HepG2 (cell line): ENCODE results near the gene IL6ST. TPM values are rescaled to one million over a fixed set of nuclear protein-coding genes. Genes with fewer than 3 reads are reported as not detected.

Experiments used
- ATAC-seq: fragments of 200-7000 bp; cut with Tn5 transposase; 3 replicates; pipeline ENCODE4 v1.9.1; 2020; ENCODE audit warnings: mild to moderate bottlenecking, moderate library complexity
- BruUV-seq: library from RNA; stranded (reverse); fragments of 400-500 nt; replicated peaks from 2 replicates; lab custom pipeline; 2021; lab: Mats Ljungman, UMichigan
- CTCF ChIA-PET: fragments of 300-600 bp; formaldehyde crosslinking; extraction: SDS; loops from one replicate; lab custom pipeline; 2021; ENCODE audit warnings: low total read pairs, inconsistent platforms, low intra/inter-chr PET ratio; lab: Yijun Ruan, JAX
- POLR2A ChIA-PET: fragments of 350-600 bp; sonication (Branson Sonifier 250); formaldehyde crosslinking; loops from one replicate; lab custom pipeline; 2020; ENCODE audit warnings: antibody characterized with exemption, inconsistent platforms; lab: Yijun Ruan, JAX
- DNase-seq: peaks from one replicate; pipeline ENCODE4 v3.0.0-alpha.2; 2015; ENCODE audit warnings: low spot score
- FAIRE-seq: peaks from 3 replicates; lab custom pipeline; 2011; peaks lifted over from hg19 to GRCh38; lab: Jason Lieb, UNC
- H2AFZ ChIP-seq: one replicate; pipeline ENCODE4 v1.6.1; 2011; ENCODE audit warnings: low read length, inconsistent platforms
- H3K27ac ChIP-seq: fragments of 300-600 bp; 3 replicates; pipeline ENCODE4 v1.8.0; 2011; ENCODE audit warnings: mixed run types, mild to moderate bottlenecking, mixed read lengths, low read length, inconsistent platforms; ENCODE audit not compliant: insufficient read depth; ENCODE audit errors: extremely low read length
- H3K27me3 ChIP-seq, 2 experiments: fragments of 200-600 bp in 1 of 2; 2 replicates in 1 of 2; 3 replicates in 1 of 2; pipeline versions ENCODE4 v1.6.0 to v1.8.0; 2011; ENCODE audit warnings: low read length in 2 of 2, mild to moderate bottlenecking in 2 of 2, moderate library complexity in 2 of 2, inconsistent platforms in 1 of 2; ENCODE audit not compliant: insufficient read depth in 2 of 2, control insufficient read depth in 1 of 2
- H3K36me3 ChIP-seq, 2 experiments: fragments of 200-600 bp in 1 of 2; replicated peaks in 1 of 2; 2 replicates in 1 of 2; 3 replicates in 1 of 2; pipeline versions ENCODE4 v1.5.1 to v1.8.0; 2011; ENCODE audit warnings: low read length in 2 of 2, inconsistent platforms in 1 of 2; ENCODE audit not compliant: insufficient read depth in 2 of 2, control insufficient read depth in 1 of 2
- H3K4me1 ChIP-seq: 2 replicates; pipeline ENCODE4 v1.5.1; 2012; ENCODE audit warnings: low read length, inconsistent platforms; ENCODE audit not compliant: insufficient read depth
- H3K4me2 ChIP-seq: 2 replicates; pipeline ENCODE4 v1.6.0; 2011; ENCODE audit warnings: low read depth, low read length, inconsistent platforms
- H3K4me3 ChIP-seq, 3 experiments: fragments of 200-600 bp in 1 of 3; sonication (generic), shearing (Covaris generic) in 1 of 3; replicated peaks in 1 of 3; 2 replicates each; pipeline ENCODE4 v1.5.1; 2011 to 2016; ENCODE audit warnings: low read length in 3 of 3, inconsistent platforms in 2 of 3, low read depth in 2 of 3, mild to moderate bottlenecking in 2 of 3, control low read depth in 1 of 3, mixed read lengths in 1 of 3; ENCODE audit not compliant: insufficient read depth in 1 of 3
- H3K79me2 ChIP-seq: one replicate; pipeline ENCODE4 v1.6.1; 2011; ENCODE audit warnings: low read length, inconsistent platforms; ENCODE audit not compliant: insufficient read depth
- H3K9ac ChIP-seq: 2 replicates; pipeline ENCODE4 v1.6.0; 2011; ENCODE audit warnings: mild to moderate bottlenecking, low read depth, low read length, inconsistent platforms; ENCODE audit not compliant: insufficient read depth
- H3K9me3 ChIP-seq: 2 replicates; pipeline ENCODE4 v1.5.1; 2012; ENCODE audit warnings: mild to moderate bottlenecking, low read length
- H4K20me1 ChIP-seq: 2 replicates; pipeline ENCODE4 v1.6.0; 2011; ENCODE audit warnings: inconsistent platforms, mild to moderate bottlenecking, low read length, moderate library complexity; ENCODE audit not compliant: insufficient read depth
- ETV6 ChIP-seq: sonication (generic); formaldehyde crosslinking; conservative IDR thresholded peaks from 2 replicates; pipeline ENCODE4 v1.4.0; 2020; ENCODE audit warnings: missing genetic modification reagents
- IKZF1 ChIP-seq: fragments of 450-650 bp; IDR thresholded peaks from 2 replicates; pipeline ENCODE4 v1.7.1; 2016
- REL ChIP-seq: sonication (generic); formaldehyde crosslinking; conservative IDR thresholded peaks from 2 replicates; pipeline ENCODE4 v1.8.0; 2022; ENCODE audit warnings: mild to moderate bottlenecking, missing genetic modification reagents, moderate library complexity
- SOX13 ChIP-seq, 3 experiments: fragments of 450-650 bp in 1 of 3; sonication (generic) in 1 of 3; formaldehyde crosslinking in 1 of 3; IDR thresholded peaks in 2 of 3; conservative IDR thresholded peaks in 1 of 3; 2 replicates each; pipeline versions ENCODE4 v1.5.0 to v1.6.1; 2016 to 2020; ENCODE audit warnings: antibody characterized with exemption in 1 of 3, mild to moderate bottlenecking in 1 of 3, missing compliant biosample characterization in 1 of 3, missing genetic modification reagents in 1 of 3, moderate library complexity in 1 of 3
- YY1 ChIP-seq: IDR thresholded peaks from 2 replicates; pipeline ENCODE4 v1.6.1; 2011; ENCODE audit warnings: low read length, low read depth, moderate library complexity, mild to moderate bottlenecking; ENCODE audit not compliant: insufficient read depth, insufficient replicate concordance
- ZNF124 ChIP-seq: sonication (generic); formaldehyde crosslinking; IDR thresholded peaks from 2 replicates; pipeline ENCODE4 v1.4.0; 2020; ENCODE audit warnings: missing genetic modification reagents
- ZNF282 ChIP-seq: fragments of 450-650 bp; IDR thresholded peaks from 2 replicates; pipeline ENCODE4 v1.6.1; 2018; ENCODE audit not compliant: partially characterized antibody
- ZNF354B ChIP-seq: sonication (generic); formaldehyde crosslinking; IDR thresholded peaks from 2 replicates; pipeline ENCODE4 v1.8.0; 2022; ENCODE audit warnings: mild to moderate bottlenecking, missing genetic modification reagents
- ZNF792 ChIP-seq: IDR thresholded peaks from 2 replicates; pipeline ENCODE4 v1.6.1; 2016
- ZZZ3 ChIP-seq: sonication (generic); formaldehyde crosslinking; IDR thresholded peaks from 2 replicates; pipeline ENCODE4 v1.4.0; 2020; ENCODE audit warnings: missing genetic modification reagents, mild to moderate bottlenecking, borderline replicate concordance
- WGBS: methylation state at CpG from one replicate; pipeline ENCODE4 v1.1.6; 2017; ENCODE audit warnings: low lambda C conversion rate; 5-methylcytosine and 5-hydroxymethylcytosine counted together
- in situ Hi-C: cut with HindIII; loops from 2 replicates; pipeline ENCODE4 v1.10.0; 2017; ENCODE audit warnings: low pct_unique_long_range_greater_than_20kb; ENCODE audit not compliant: extremely low pct_ligation_motif_present
- intact Hi-C: fragments of 100-400 bp; cut with micrococcal nuclease; formaldehyde crosslinking; loops from one replicate; pipeline ENCODE4 v1.10.0; 2022; ENCODE audit not compliant: unreplicated experiment
- polyA plus RNA-seq, 8 experiments: library from polyadenylated mRNA; depleted of rRNA in 3 of 8; stranded (reverse) in 7 of 8; unstranded in 1 of 8; fragments of >200 nt; fragmentation: Illumina TruSeq in 4 of 8; extraction: Trizol in 4 of 8; gene quantifications; 2 replicates each; pipeline versions ENCODE4 v1.2.1 to v1.2.3, GENCODE V29; 2011 to 2016; ENCODE audit warnings: low read depth in 4 of 8, missing spikeins in 1 of 8, mixed read lengths in 1 of 8; ENCODE audit not compliant: insufficient read depth in 1 of 8
- total RNA-seq, 5 experiments: library from RNA; depleted of rRNA; stranded (reverse); fragments of >200 nt; fragmentation: Illumina TruSeq; extraction: Trizol; gene quantifications; 2 replicates each; pipeline ENCODE4 v1.2.3, GENCODE V29; 2016; ENCODE audit warnings: low read depth in 1 of 5
- TF ChIP-seq, protein P1 (sequence below): sonication (generic); formaldehyde crosslinking; conservative IDR thresholded peaks from 2 replicates; pipeline ENCODE4 v1.4.0; 2020; ENCODE audit warnings: mild to moderate bottlenecking, missing genetic modification reagents, moderate library complexity
- TF ChIP-seq, protein P2 (sequence below): sonication (generic); formaldehyde crosslinking; IDR thresholded peaks from 2 replicates; pipeline ENCODE4 v1.5.0; 2020; ENCODE audit warnings: mild to moderate bottlenecking, missing genetic modification reagents, borderline replicate concordance

Gene IL6ST
- total and polyA plus RNA-seq, 2 of the 13 experiments (the other 11 are each of a cell fraction or from before 2014, with no cell fraction given), result 66.6 to 166 TPM

DNA sequence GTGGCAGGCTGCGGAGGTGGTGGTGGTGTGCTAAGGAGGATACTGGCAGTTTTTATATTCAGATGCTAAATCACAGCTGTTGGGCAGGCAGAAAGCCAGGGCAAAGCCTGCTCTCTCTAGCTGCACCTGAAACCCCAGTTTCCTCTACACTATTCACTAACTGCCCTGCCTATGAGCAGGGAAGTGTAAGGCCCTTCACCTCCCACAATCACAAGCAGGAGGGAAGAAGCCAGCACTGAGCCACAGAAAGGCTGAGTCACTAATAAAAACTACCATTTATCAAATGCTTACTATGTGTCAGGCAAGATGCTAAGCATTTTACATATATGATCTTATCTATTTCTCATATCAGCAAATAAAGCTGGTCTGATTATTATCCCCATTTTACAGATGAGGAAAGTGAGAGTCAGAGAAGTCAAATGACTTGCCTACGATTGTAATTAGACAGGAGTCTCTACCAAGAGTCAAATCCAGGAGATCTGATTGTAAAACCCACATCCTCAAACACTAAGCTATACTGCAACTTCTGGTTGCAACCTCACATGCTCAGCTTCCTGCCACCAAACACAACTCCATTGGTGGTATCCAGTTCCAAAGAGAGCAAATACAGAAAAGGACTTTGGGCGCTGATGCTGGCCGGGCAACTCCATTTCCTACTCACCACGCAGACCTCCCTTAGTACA lies 17.7 kb upstream of the IL6ST start:
- Histone ChIP-seq H3K27me3 (no peaks in the 10 kb centered on the region), H3K36me3 (no peaks in the 10 kb centered on the region), H3K9me3 (no peaks in the 10 kb centered on the region), H3K9ac (no peak overlapping the region; the same call in 1 of the 2 replicates), H3K27ac (peak overlapping the region; percentile 60), H3K4me3 (no peak overlapping the region), H4K20me1 (no peaks in the 10 kb centered on the region), H3K4me1 (peaks cover 27% of the 10 kb centered on the region), H2AFZ (no peak overlapping the region), H3K4me2 (no peak overlapping the region), H3K79me2 (no peaks in the 10 kb centered on the region)
- POLR2A ChIA-PET, result interaction anchor here (0.9 to 1.8 kb wide), 9 partner anchors 9 to 111 kb away, joined by 3 to 8 read pairs (median 4); partner anchors contain the start of gene IL6ST
- intact Hi-C loops (no loop called here), in situ Hi-C loops (no loop called here)
- BruUV-seq, result no TSS peak
- peak; percentile 99 for ATAC-seq
- 33% methylated on average over 5 of the region's 5 CpGs for WGBS
- peak; percentile 90 for DNase-seq
- CTCF ChIA-PET, result no interaction called here
- peak; percentile 95 for FAIRE-seq
- TF ChIP-seq, protein P1, sequence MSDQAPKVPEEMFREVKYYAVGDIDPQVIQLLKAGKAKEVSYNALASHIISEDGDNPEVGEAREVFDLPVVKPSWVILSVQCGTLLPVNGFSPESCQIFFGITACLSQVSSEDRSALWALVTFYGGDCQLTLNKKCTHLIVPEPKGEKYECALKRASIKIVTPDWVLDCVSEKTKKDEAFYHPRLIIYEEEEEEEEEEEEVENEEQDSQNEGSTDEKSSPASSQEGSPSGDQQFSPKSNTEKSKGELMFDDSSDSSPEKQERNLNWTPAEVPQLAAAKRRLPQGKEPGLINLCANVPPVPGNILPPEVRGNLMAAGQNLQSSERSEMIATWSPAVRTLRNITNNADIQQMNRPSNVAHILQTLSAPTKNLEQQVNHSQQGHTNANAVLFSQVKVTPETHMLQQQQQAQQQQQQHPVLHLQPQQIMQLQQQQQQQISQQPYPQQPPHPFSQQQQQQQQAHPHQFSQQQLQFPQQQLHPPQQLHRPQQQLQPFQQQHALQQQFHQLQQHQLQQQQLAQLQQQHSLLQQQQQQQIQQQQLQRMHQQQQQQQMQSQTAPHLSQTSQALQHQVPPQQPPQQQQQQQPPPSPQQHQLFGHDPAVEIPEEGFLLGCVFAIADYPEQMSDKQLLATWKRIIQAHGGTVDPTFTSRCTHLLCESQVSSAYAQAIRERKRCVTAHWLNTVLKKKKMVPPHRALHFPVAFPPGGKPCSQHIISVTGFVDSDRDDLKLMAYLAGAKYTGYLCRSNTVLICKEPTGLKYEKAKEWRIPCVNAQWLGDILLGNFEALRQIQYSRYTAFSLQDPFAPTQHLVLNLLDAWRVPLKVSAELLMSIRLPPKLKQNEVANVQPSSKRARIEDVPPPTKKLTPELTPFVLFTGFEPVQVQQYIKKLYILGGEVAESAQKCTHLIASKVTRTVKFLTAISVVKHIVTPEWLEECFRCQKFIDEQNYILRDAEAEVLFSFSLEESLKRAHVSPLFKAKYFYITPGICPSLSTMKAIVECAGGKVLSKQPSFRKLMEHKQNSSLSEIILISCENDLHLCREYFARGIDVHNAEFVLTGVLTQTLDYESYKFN (CRISPR knock-in tag), result peak; percentile 81
- peak; percentile 98 for TF ChIP-seq ZNF124 (CRISPR knock-in tag)
- TF ChIP-seq REL (CRISPR knock-in tag), result no peak
- no peak for TF ChIP-seq ETV6 (CRISPR knock-in tag)
- peak; percentile 23; the same call in 1 of the 2 replicates for TF ChIP-seq ZNF354B
- no peak for TF ChIP-seq SOX13 (IDR thresholded peaks at IDR 0.05)
- peak in 1 of 2 experiments; percentile 53; a peak in 1 of 4 replicates for TF ChIP-seq SOX13 (CRISPR knock-in tag; conservative IDR thresholded peaks at IDR 0.05 in 1 of 2, IDR thresholded peaks at IDR 0.05 in 1 of 2)
- no peak for TF ChIP-seq IKZF1
- no peak for TF ChIP-seq ZZZ3 (CRISPR knock-in tag)
- no peak for TF ChIP-seq ZNF282
- TF ChIP-seq YY1, result peak; percentile 16
- TF ChIP-seq, protein P2, sequence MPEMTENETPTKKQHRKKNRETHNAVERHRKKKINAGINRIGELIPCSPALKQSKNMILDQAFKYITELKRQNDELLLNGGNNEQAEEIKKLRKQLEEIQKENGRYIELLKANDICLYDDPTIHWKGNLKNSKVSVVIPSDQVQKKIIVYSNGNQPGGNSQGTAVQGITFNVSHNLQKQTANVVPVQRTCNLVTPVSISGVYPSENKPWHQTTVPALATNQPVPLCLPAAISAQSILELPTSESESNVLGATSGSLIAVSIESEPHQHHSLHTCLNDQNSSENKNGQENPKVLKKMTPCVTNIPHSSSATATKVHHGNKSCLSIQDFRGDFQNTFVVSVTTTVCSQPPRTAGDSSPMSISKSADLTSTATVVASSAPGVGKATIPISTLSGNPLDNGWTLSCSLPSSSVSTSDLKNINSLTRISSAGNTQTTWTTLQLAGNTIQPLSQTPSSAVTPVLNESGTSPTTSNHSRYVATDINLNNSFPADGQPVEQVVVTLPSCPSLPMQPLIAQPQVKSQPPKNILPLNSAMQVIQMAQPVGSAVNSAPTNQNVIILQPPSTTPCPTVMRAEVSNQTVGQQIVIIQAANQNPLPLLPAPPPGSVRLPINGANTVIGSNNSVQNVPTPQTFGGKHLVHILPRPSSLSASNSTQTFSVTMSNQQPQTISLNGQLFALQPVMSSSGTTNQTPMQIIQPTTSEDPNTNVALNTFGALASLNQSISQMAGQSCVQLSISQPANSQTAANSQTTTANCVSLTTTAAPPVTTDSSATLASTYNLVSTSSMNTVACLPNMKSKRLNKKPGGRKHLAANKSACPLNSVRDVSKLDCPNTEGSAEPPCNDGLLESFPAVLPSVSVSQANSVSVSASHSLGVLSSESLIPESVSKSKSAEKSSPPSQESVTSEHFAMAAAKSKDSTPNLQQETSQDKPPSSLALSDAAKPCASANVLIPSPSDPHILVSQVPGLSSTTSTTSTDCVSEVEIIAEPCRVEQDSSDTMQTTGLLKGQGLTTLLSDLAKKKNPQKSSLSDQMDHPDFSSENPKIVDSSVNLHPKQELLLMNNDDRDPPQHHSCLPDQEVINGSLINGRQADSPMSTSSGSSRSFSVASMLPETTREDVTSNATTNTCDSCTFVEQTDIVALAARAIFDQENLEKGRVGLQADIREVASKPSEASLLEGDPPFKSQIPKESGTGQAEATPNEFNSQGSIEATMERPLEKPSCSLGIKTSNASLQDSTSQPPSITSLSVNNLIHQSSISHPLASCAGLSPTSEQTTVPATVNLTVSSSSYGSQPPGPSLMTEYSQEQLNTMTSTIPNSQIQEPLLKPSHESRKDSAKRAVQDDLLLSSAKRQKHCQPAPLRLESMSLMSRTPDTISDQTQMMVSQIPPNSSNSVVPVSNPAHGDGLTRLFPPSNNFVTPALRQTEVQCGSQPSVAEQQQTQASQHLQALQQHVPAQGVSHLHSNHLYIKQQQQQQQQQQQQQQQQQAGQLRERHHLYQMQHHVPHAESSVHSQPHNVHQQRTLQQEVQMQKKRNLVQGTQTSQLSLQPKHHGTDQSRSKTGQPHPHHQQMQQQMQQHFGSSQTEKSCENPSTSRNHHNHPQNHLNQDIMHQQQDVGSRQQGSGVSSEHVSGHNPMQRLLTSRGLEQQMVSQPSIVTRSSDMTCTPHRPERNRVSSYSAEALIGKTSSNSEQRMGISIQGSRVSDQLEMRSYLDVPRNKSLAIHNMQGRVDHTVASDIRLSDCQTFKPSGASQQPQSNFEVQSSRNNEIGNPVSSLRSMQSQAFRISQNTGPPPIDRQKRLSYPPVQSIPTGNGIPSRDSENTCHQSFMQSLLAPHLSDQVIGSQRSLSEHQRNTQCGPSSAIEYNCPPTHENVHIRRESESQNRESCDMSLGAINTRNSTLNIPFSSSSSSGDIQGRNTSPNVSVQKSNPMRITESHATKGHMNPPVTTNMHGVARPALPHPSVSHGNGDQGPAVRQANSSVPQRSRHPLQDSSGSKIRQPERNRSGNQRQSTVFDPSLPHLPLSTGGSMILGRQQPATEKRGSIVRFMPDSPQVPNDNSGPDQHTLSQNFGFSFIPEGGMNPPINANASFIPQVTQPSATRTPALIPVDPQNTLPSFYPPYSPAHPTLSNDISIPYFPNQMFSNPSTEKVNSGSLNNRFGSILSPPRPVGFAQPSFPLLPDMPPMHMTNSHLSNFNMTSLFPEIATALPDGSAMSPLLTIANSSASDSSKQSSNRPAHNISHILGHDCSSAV (CRISPR knock-in tag), result 0 out of 2 replicates have a peak, but pooled peaks have one; percentile 1
- TF ChIP-seq ZNF792, result peak; percentile 52; the same call in 1 of the 2 replicates
